Hepatocyte (in vitro differentiated cells): ENCODE data around the gene ELK1. TPM values are rescaled to one million over a fixed set of nuclear protein-coding genes. Genes with fewer than 3 reads are reported as not detected.

Experiments used
- DNase-seq: peaks from one replicate; pipeline ENCODE4 v3.0.0-alpha.2; 2016; ENCODE audit warnings: low spot score
- H2AFZ ChIP-seq: fragments of 200-600 bp; sonication (generic); 2 replicates; pipeline ENCODE4 v1.6.0; 2016; ENCODE audit warnings: antibody characterized with exemption, mild to moderate bottlenecking
- H3K27ac ChIP-seq: fragments of 200-600 bp; sonication (generic); 2 replicates; pipeline ENCODE4 v1.5.1; 2016; ENCODE audit warnings: mild to moderate bottlenecking
- H3K27me3 ChIP-seq: fragments of 200-600 bp; sonication (generic); 2 replicates; pipeline ENCODE4 v1.6.1; 2016
- H3K36me3 ChIP-seq: fragments of 200-600 bp; sonication (generic); replicated peaks from 2 replicates; pipeline ENCODE4 v1.5.1; 2016; ENCODE audit warnings: low read depth; ENCODE audit not compliant: insufficient read depth
- H3K4me1 ChIP-seq: fragments of 200-600 bp; sonication (generic); 2 replicates; pipeline ENCODE4 v1.5.1; 2016; ENCODE audit warnings: mild to moderate bottlenecking, moderate library complexity; ENCODE audit not compliant: insufficient read depth
- H3K4me2 ChIP-seq: fragments of 200-600 bp; sonication (generic); 2 replicates; pipeline ENCODE4 v1.6.0; 2016
- H3K4me3 ChIP-seq: fragments of 200-600 bp; sonication (generic); 2 replicates; pipeline ENCODE4 v1.5.1; 2016; ENCODE audit warnings: mild to moderate bottlenecking
- H3K79me2 ChIP-seq: fragments of 200-600 bp; sonication (generic); 2 replicates; pipeline ENCODE4 v1.6.0; 2017; ENCODE audit warnings: mild to moderate bottlenecking
- H3K9me2 ChIP-seq: fragments of 200-600 bp; sonication (generic); replicated peaks from 2 replicates; pipeline ENCODE4 v1.6.0; 2017; ENCODE audit warnings: mild to moderate bottlenecking; ENCODE audit not compliant: insufficient read depth
- H3K9me3 ChIP-seq: fragments of 200-600 bp; sonication (generic); 2 replicates; pipeline ENCODE4 v1.5.1; 2016; ENCODE audit warnings: low read depth, mild to moderate bottlenecking
- H4K20me1 ChIP-seq: fragments of 200-600 bp; sonication (generic); 2 replicates; pipeline ENCODE4 v1.6.0; 2016; ENCODE audit warnings: mild to moderate bottlenecking; ENCODE audit not compliant: insufficient read depth, poor library complexity, severe bottlenecking
- EZH2 ChIP-seq: fragments of 200-600 bp; sonication (generic); IDR thresholded peaks from 2 replicates; pipeline ENCODE4 v1.6.1; 2016; ENCODE audit warnings: antibody characterized with exemption, mild to moderate bottlenecking, borderline replicate concordance
- EZH2phosphoT487 ChIP-seq: fragments of 200-600 bp; sonication (generic); IDR thresholded peaks from one replicate; pipeline ENCODE4 v1.6.1; 2018; ENCODE audit warnings: antibody characterized with exemption, mild to moderate bottlenecking, low read depth, moderate library complexity; ENCODE audit not compliant: unreplicated experiment, severe bottlenecking
- WGBS: methylation state at CpG from one replicate; pipeline ENCODE4 v1.1.6; 2016; ENCODE audit warnings: low lambda C conversion rate; ENCODE audit errors: missing lambda C conversion rate; 5-methylcytosine and 5-hydroxymethylcytosine counted together
- polyA plus RNA-seq: library from polyadenylated mRNA; unstranded; fragments of >200 nt; fragmentation: Nextera tagmentation; extraction: Ambion mirVana; gene quantifications from 2 replicates; pipeline ENCODE4 v1.2.1, GENCODE V29; 2016
- total RNA-seq: library from RNA; depleted of rRNA; stranded (reverse); fragments of >200 nt; gene quantifications from 2 replicates; pipeline ENCODE4 v1.2.3, GENCODE V29; 2014
- TF ChIP-seq, protein P1 (sequence below): fragments of 200-600 bp; sonication (generic); IDR thresholded peaks from 2 replicates; pipeline ENCODE4 v1.5.1; 2016; ENCODE audit warnings: antibody characterized with exemption, mild to moderate bottlenecking; ENCODE audit not compliant: poor library complexity

Gene ELK1
- total and polyA plus RNA-seq, 2 experiments from 2014 or later, result 24.4 to 32.0 TPM

DNA sequence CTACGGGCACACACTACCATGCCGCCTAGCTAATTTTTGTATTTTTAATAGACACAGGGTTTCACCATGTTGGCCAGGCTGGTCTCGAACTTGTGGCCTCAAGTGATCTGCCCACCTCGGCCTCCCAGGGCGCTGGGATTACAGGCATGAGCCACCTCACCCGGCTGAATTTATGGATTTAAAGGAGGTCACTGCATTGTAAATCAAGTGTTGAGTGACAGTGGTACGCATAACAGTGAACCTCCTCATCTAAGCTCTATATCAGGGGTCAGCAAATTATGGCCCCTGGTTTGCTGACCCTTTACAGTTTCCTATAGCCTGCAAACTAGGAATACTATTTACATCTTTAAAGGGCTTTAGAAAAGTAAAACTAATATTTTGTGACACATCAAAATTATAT, 11.2 kb upstream of the ELK1 start:
- H3K4me2 ChIP-seq, result no peak overlapping the region
- no peak for DNase-seq
- H3K9me2 ChIP-seq, result no peaks in the 10 kb centered on the region
- H3K79me2 ChIP-seq, result peaks cover 3% of the 10 kb centered on the region
- H4K20me1 ChIP-seq, result no peaks in the 10 kb centered on the region
- H3K27ac ChIP-seq, result peak overlapping the region; percentile 51
- H3K9me3 ChIP-seq, result no peaks in the 10 kb centered on the region
- TF ChIP-seq, protein P1, sequence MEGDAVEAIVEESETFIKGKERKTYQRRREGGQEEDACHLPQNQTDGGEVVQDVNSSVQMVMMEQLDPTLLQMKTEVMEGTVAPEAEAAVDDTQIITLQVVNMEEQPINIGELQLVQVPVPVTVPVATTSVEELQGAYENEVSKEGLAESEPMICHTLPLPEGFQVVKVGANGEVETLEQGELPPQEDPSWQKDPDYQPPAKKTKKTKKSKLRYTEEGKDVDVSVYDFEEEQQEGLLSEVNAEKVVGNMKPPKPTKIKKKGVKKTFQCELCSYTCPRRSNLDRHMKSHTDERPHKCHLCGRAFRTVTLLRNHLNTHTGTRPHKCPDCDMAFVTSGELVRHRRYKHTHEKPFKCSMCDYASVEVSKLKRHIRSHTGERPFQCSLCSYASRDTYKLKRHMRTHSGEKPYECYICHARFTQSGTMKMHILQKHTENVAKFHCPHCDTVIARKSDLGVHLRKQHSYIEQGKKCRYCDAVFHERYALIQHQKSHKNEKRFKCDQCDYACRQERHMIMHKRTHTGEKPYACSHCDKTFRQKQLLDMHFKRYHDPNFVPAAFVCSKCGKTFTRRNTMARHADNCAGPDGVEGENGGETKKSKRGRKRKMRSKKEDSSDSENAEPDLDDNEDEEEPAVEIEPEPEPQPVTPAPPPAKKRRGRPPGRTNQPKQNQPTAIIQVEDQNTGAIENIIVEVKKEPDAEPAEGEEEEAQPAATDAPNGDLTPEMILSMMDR, result no peak
- TF ChIP-seq EZH2phosphoT487 (no peak), EZH2 (no peak)
- H2AFZ ChIP-seq, result no peak overlapping the region
- H3K4me1 ChIP-seq, result no peaks in the 10 kb centered on the region
- WGBS, result 78% methylated on average over 7 of the region's 7 CpGs
- H3K27me3 ChIP-seq, result no peaks in the 10 kb centered on the region
- no peaks in the 10 kb centered on the region for H3K36me3 ChIP-seq
- H3K4me3 ChIP-seq, result no peak overlapping the region

DNA sequence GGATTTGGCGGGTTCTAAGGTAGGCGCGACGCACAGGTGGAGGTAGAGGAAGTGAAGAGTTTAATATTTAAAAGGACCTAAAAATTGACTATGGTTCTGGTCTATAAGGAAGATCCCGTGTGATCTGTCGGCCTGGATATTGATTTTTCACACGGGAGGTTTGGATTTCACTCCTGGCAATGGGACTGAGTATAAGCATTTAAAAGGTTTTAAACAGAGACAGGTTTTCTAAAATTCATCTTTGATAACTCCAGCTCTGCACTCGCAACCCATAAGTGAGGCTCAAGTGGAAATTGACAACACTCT, 9.0 kb upstream of the ELK1 start:
- DNase-seq, result no peak
- no peak overlapping the region for H3K4me3 ChIP-seq
- peak overlapping the region; percentile 65 for H3K4me2 ChIP-seq
- H4K20me1 ChIP-seq, result no peaks in the 10 kb centered on the region
- H3K27me3 ChIP-seq, result no peaks in the 10 kb centered on the region
- WGBS, result 57% methylated on average over 8 of the region's 8 CpGs
- H3K79me2 ChIP-seq, result peaks cover 3% of the 10 kb centered on the region
- peak overlapping the region; percentile 39 for H2AFZ ChIP-seq
- no peaks in the 10 kb centered on the region for H3K36me3 ChIP-seq
- H3K9me3 ChIP-seq, result no peaks in the 10 kb centered on the region
- no peaks in the 10 kb centered on the region for H3K9me2 ChIP-seq
- H3K27ac ChIP-seq, result peak overlapping the region; percentile 99
- H3K4me1 ChIP-seq, result no peaks in the 10 kb centered on the region
- TF ChIP-seq EZH2phosphoT487 (no peak), EZH2 (no peak)

DNA sequence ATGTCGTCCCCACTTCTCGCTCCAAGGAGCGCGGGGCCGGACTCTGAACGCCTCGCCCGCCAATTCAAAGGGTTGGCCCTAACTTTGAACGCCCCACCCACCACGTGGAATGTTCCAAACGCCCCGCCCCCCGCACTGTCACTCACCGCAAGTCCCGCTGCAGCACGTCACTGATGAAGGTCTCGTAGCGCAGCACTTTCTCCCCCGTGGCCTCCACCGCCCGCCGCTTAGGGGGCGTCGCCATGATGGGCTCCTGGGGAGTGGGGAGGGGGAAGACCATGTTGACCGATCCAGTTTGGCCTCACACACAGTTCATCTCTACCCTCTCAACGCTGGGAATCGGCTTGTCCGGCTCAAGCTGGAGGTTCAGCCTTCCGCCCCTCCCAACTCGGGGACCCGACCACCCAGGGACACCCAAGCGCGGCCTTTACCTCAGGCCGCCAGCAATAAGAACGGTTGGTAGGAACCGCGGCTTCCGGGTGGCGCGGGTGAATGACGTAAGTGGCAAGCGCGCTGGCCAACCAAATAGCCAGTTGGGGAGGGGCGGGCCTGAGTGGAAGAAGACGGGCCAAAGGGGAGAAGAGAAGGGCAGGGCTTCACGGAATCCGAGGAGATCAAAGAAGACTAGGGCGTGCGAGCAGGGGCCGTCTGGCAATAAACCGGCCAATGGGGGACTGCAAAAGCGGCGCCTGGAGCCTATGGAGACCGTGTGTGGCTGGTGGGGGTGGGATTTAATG, 8.5 kb upstream of the ELK1 start, which contains the start of gene UXT:
TSS of gene UXT (minus strand) at position 497 of the 737 bp plus-strand sequence. CDS start at position 244, 253 bp downstream.
- WGBS, result 45% methylated on average over 54 of the region's 54 CpGs
- peaks cover 3% of the 10 kb centered on the region for H3K79me2 ChIP-seq
- no peaks in the 10 kb centered on the region for H3K27me3 ChIP-seq
- peak within 1 kb of the TSS; percentile 66 for H2AFZ ChIP-seq
- H3K4me3 ChIP-seq, result peak within 1 kb of the TSS; percentile 44
- no peaks in the 10 kb centered on the region for H3K36me3 ChIP-seq
- peak within 1 kb of the TSS; percentile 75 for H3K4me2 ChIP-seq
- no peaks in the 10 kb centered on the region for H4K20me1 ChIP-seq
- TF ChIP-seq, protein P1, result no peak
- TF ChIP-seq EZH2 (no peak), EZH2phosphoT487 (no peak)
- no peaks in the 10 kb centered on the region for H3K4me1 ChIP-seq
- H3K9me2 ChIP-seq, result no peaks in the 10 kb centered on the region
- DNase-seq, result peak; percentile 94
- H3K27ac ChIP-seq, result peak within 1 kb of the TSS; percentile 99
- H3K9me3 ChIP-seq, result no peaks in the 10 kb centered on the region

DNA sequence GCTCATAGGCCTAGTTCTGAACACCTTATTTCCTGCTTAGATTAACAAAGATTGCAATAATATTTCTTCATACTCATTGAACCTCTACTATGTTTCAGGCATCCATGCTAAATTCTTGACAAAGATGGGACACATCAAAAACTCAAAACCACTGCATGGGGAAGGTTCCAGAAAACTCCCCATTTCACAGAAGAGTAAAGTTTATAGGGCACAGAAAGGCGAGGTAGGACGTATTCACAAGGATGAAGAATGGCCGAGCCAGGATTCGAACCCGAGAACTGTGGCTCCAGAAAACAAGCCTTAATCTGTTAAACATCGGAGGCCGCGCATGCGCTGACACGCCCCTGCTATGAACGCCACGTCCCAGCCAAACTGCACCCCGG, 7.9 kb upstream of the ELK1 start:
- H4K20me1 ChIP-seq, result no peaks in the 10 kb centered on the region
- no peaks in the 10 kb centered on the region for H3K9me2 ChIP-seq
- 37% methylated on average over 13 of the region's 13 CpGs for WGBS
- H3K4me2 ChIP-seq, result peak overlapping the region; percentile 75
- TF ChIP-seq EZH2 (no peak), EZH2phosphoT487 (no peak)
- TF ChIP-seq, protein P1, result no peak
- no peaks in the 10 kb centered on the region for H3K27me3 ChIP-seq
- H3K4me3 ChIP-seq, result peak overlapping the region; percentile 38
- no peaks in the 10 kb centered on the region for H3K36me3 ChIP-seq
- peak overlapping the region; percentile 99 for H3K27ac ChIP-seq
- peaks cover 3% of the 10 kb centered on the region for H3K79me2 ChIP-seq
- no peak for DNase-seq
- no peaks in the 10 kb centered on the region for H3K4me1 ChIP-seq
- H3K9me3 ChIP-seq, result no peaks in the 10 kb centered on the region
- H2AFZ ChIP-seq, result peak overlapping the region; percentile 57
